H1 (cell line): Measurements from ENCODE around the gene CCDC159. TPM values are rescaled to one million over a fixed set of nuclear protein-coding genes. Genes with fewer than 3 reads are reported as not detected.

Experiments
- CREB1 ChIP-seq: IDR thresholded peaks from 2 replicates; pipeline ENCODE4 v1.6.1; 2012; ENCODE audit warnings: inconsistent platforms
- EZH2 ChIP-seq: fragments of 200-600 bp; sonication (generic); IDR thresholded peaks from 2 replicates; pipeline ENCODE4 v1.7.1; 2012; ENCODE audit warnings: low read depth, mild to moderate bottlenecking, moderate library complexity, low read length, inconsistent platforms; ENCODE audit not compliant: severe bottlenecking
- HDAC6 ChIP-seq: IDR thresholded peaks from one replicate; pipeline ENCODE4 v1.7.1; 2012; ENCODE audit warnings: low read depth, mild to moderate bottlenecking, inconsistent platforms, low read length, moderate library complexity
- JUND ChIP-seq: IDR thresholded peaks from 2 replicates; pipeline ENCODE4 v1.6.1; 2011; ENCODE audit warnings: mild to moderate bottlenecking, improper control_type of control experiment, low read length
- POLR2A ChIP-seq, 2 experiments: IDR thresholded peaks; 1 replicate in 1 of 2; 2 replicates in 1 of 2; pipeline ENCODE4 v1.6.1; 2011; ENCODE audit warnings: low read depth in 2 of 2, low read length in 2 of 2, mild to moderate bottlenecking in 2 of 2; ENCODE audit errors: control extremely low read depth in 1 of 2
- POLR2AphosphoS5 ChIP-seq: IDR thresholded peaks from 2 replicates; pipeline ENCODE4 v1.6.1; 2011; ENCODE audit warnings: low read depth, low read length
- RAD21 ChIP-seq, 2 experiments: IDR thresholded peaks in 1 of 2; conservative IDR thresholded peaks in 1 of 2; 2 replicates each; pipeline ENCODE4 v1.6.1; 2011; ENCODE audit warnings: low read depth in 2 of 2, low read length in 2 of 2, improper control_type of control experiment in 1 of 2, inconsistent platforms in 1 of 2, mild to moderate bottlenecking in 1 of 2, moderate library complexity in 1 of 2
- SP1 ChIP-seq: IDR thresholded peaks from 2 replicates; pipeline ENCODE4 v1.6.1; 2011; ENCODE audit warnings: low read depth, low read length
- SP2 ChIP-seq: IDR thresholded peaks from 2 replicates; pipeline ENCODE4 v1.6.1; 2012; ENCODE audit warnings: mild to moderate bottlenecking, low read length, inconsistent platforms
- TAF7 ChIP-seq: optimal IDR thresholded peaks from 2 replicates; pipeline ENCODE3; 2011; ENCODE audit warnings: low read depth, mild to moderate bottlenecking, inconsistent platforms, low read length, moderate library complexity, borderline replicate concordance
- ZNF274 ChIP-seq: IDR thresholded peaks from 2 replicates; pipeline ENCODE4 v1.7.0; 2012; ENCODE audit warnings: low read length, borderline replicate concordance; ENCODE audit errors: extremely low read depth
- polyA plus RNA-seq, 7 experiments: library from polyadenylated mRNA; depleted of rRNA in 3 of 7; stranded (reverse) in 5 of 7; unstranded in 2 of 7; fragments of >200 nt in 5 of 7; fragments of 200-250 nt in 2 of 7; gene quantifications; 1 replicate in 5 of 7; 2 replicates in 1 of 7; 4 replicates in 1 of 7; pipeline versions ENCODE4 v1.2.1 to v1.2.3, GENCODE V29; 2011 to 2013; ENCODE audit warnings: missing spikeins in 2 of 7, mixed read lengths in 2 of 7
- total RNA-seq: library from RNA; stranded (reverse); fragmentation: NEBNext Ultra II Directional; extraction: Animal tissue kit (Norgen Biotek cat#: 25700); gene quantifications from 2 replicates; pipeline ENCODE4 v1.2.1, GENCODE V29; 2021

CCDC159 gene
- total and polyA plus RNA-seq, 2 of the 8 experiments (the other 6 are each of a cell fraction or from before 2014, with no cell fraction given) = 4.0 to 5.4 TPM

GRCh38 chr19:11346104-11346940 lies at the start of gene CCDC159, which contains the start of gene TMEM205 (continued):
- TF ChIP-seq CREB1 (peak; percentile 88), ZNF274 (no peak), POLR2A (IDR thresholded peaks at IDR 0.05; ENCODE audit: control extremely low read depth in 1 of 2, low read depth in 2 of 2, low read length in 2 of 2) (peak in 1 of 2 experiments; percentile 31; a peak in 1 of 3 replicates), TAF7 (no peak), SP2 (peak; percentile 83), HDAC6 (no peak), EZH2 (no peak), SP1 (peak; percentile 97), JUND (peak; percentile 66; the same call in 1 of the 2 replicates), POLR2AphosphoS5 (peak; percentile 50; the same call in 1 of the 2 replicates), RAD21 (IDR thresholded peaks at IDR 0.05 in 1 of 2, conservative IDR thresholded peaks at IDR 0.05 in 1 of 2; ENCODE audit: low read depth in 2 of 2, low read length in 2 of 2) (no peak)
